ENCODE measurements around the gene BORCS6.

GRCh38 chr17:8167526-8167925 lies 22.5 kb downstream of the BORCS6 start:
- TF ChIP-seq CTCF (IDR thresholded peaks at IDR 0.05) (no peak), POLR2A (IDR thresholded peaks at IDR 0.05) (no peak)

All from Peyer's patch (tissue), 4 donors.